Naive B cell (primary cell): Measurements from ENCODE around the gene KNOP1. TPM values are rescaled to one million over a fixed set of nuclear protein-coding genes. Genes with fewer than 3 reads are reported as not detected.
A peak's percentile ranks its signal among the peaks of the same experiment; 100 is the strongest.
"Not testable (repeated sequence)": the region's sequence is repeated elsewhere in the genome, so short reads cannot be mapped to it uniquely, and the experiment has no call there.

Experiments used
- ATAC-seq, 2 donors: fragments of 150-1000 bp; cut with Tn5 transposase; 2 replicates each; pipeline ENCODE4 v1.10.0; 2021; ENCODE audit warnings: low read depth in 2 of 2, mild to moderate bottlenecking in 2 of 2, moderate library complexity in 2 of 2
- DNase-seq: peaks from one replicate; pipeline ENCODE4 v3.0.0; 2022
- H3K27ac Mint-ChIP-seq, 6 donors: one replicate each; pipeline ENCODE4 v1.8.0; 2020 to 2022; ENCODE audit warnings: mild to moderate bottlenecking in 6 of 6, mixed read lengths in 6 of 6, moderate library complexity in 5 of 6, inconsistent platforms in 2 of 6
- H3K27me3 Mint-ChIP-seq, 3 donors: one replicate each; pipeline ENCODE4 v1.8.0; 2021 to 2022; ENCODE audit warnings: mixed read lengths in 3 of 3, mild to moderate bottlenecking in 1 of 3
- H3K36me3 Mint-ChIP-seq, 2 donors: one replicate each; pipeline ENCODE4 v1.8.0; 2020 to 2022; ENCODE audit warnings: mixed read lengths in 2 of 2, inconsistent platforms in 1 of 2, mild to moderate bottlenecking in 1 of 2
- H3K4me1 Mint-ChIP-seq, 3 donors: one replicate each; pipeline ENCODE4 v1.8.0; 2020 to 2022; ENCODE audit warnings: mixed read lengths in 3 of 3, inconsistent platforms in 1 of 3, mild to moderate bottlenecking in 1 of 3, moderate library complexity in 1 of 3
- H3K4me3 Mint-ChIP-seq, 8 donors: one replicate each; pipeline ENCODE4 v1.8.0; 2020 to 2022; ENCODE audit warnings: mild to moderate bottlenecking in 8 of 8, mixed read lengths in 8 of 8, moderate library complexity in 8 of 8, inconsistent platforms in 2 of 8
- H3K9me3 Mint-ChIP-seq, 7 donors: one replicate each; pipeline ENCODE4 v1.8.0; 2020 to 2022; ENCODE audit warnings: mixed read lengths in 7 of 7, mild to moderate bottlenecking in 5 of 7, inconsistent platforms in 2 of 7, moderate library complexity in 1 of 7
- polyA plus RNA-seq, 6 donors: library from polyadenylated mRNA; unstranded; fragments of 300-500 nt; fragmentation: Illumina TruSeq; gene quantifications; one replicate each; pipeline ENCODE4 v1.2.3, GENCODE V29; 2021; ENCODE audit warnings: low read depth in 6 of 6

Gene KNOP1
- polyA plus RNA-seq, 6 donors from 2014 or later, result 2.2 to 8.3 (median 5.9) TPM

GRCh38 chr16:19722981-19723380, 5.0 kb upstream of the KNOP1 start:
- Mint-ChIP-seq H3K36me3 (no peaks in the 10 kb centered on the region), H3K4me3 (peak overlapping the region in 1 of 8 donors; percentile 16), H3K27ac (no peak overlapping the region), H3K4me1 (peaks cover 0 to 3% (median 3%) of the 10 kb centered on the region in 3 donors), H3K9me3 (no peaks in the 10 kb centered on the region), H3K27me3 (no peaks in the 10 kb centered on the region)
- DNase-seq (no peak), ATAC-seq (no peak)

GRCh38 chr16:19722269-19722952, 4.4 kb upstream of the KNOP1 start:
- H3K36me3 Mint-ChIP-seq, result no peaks in the 10 kb centered on the region
- peak overlapping the region in 1 of 6 donors; percentile 58 for H3K27ac Mint-ChIP-seq
- no peak for DNase-seq
- H3K9me3 Mint-ChIP-seq, result no peaks in the 10 kb centered on the region
- H3K27me3 Mint-ChIP-seq, result no peaks in the 10 kb centered on the region
- H3K4me3 Mint-ChIP-seq, result peak overlapping the region in 2 of 8 donors; percentile 9 to 70
- ATAC-seq, result no peak
- peaks cover 4 to 8% (median 6%) of the 10 kb centered on the region in 3 donors for H3K4me1 Mint-ChIP-seq

GRCh38 chr16:19718624-19718965, 568 bp upstream of the KNOP1 start:
- H3K9me3 Mint-ChIP-seq, result no peaks in the 10 kb centered on the region
- peaks cover 14 to 15% of the 10 kb centered on the region in 2 donors for H3K36me3 Mint-ChIP-seq
- H3K27ac Mint-ChIP-seq, result peak overlapping the region in 3 of 6 donors; percentile 11 to 82 (median 39)
- DNase-seq (no peak), ATAC-seq (no peak)
- H3K4me1 Mint-ChIP-seq, result peaks cover 28 to 39% (median 29%) of the 10 kb centered on the region in 3 donors
- H3K4me3 Mint-ChIP-seq, result peak overlapping the region; percentile 90 to 98 (median 94)
- no peaks in the 10 kb centered on the region for H3K27me3 Mint-ChIP-seq

GRCh38 chr16:19717314-19717713, 713 bp downstream of the KNOP1 start:
- peak overlapping the region; percentile 90 to 98 (median 94) for H3K4me3 Mint-ChIP-seq
- no peaks in the 10 kb centered on the region for H3K27me3 Mint-ChIP-seq
- ATAC-seq (no peak), DNase-seq (no peak)
- H3K4me1 Mint-ChIP-seq, result peaks cover 28 to 39% (median 29%) of the 10 kb centered on the region in 3 donors
- H3K27ac Mint-ChIP-seq, result peak overlapping the region in 5 of 6 donors; percentile 60 to 89 (median 82)
- H3K36me3 Mint-ChIP-seq, result peaks cover 14 to 15% of the 10 kb centered on the region in 2 donors
- no peaks in the 10 kb centered on the region for H3K9me3 Mint-ChIP-seq

GRCh38 chr16:19716728-19717127, 1.3 kb downstream of the KNOP1 start:
- Mint-ChIP-seq H3K4me1 (peaks cover 30 to 39% (median 33%) of the 10 kb centered on the region in 3 donors), H3K27ac (peak overlapping the region in 1 of 6 donors; percentile 82), H3K4me3 (peak overlapping the region in 7 of 8 donors; percentile 90 to 98 (median 94)), H3K36me3 (peaks cover 14 to 15% of the 10 kb centered on the region in 2 donors)
- ATAC-seq, DNase-seq, H3K9me3 Mint-ChIP-seq, H3K27me3 Mint-ChIP-seq: not testable (repeated sequence)

GRCh38 chr16:19716183-19716582, 1.8 kb downstream of the KNOP1 start:
- Mint-ChIP-seq H3K27ac (no peak overlapping the region), H3K27me3 (no peaks in the 10 kb centered on the region), H3K4me3 (peak overlapping the region; percentile 30 to 98 (median 92)), H3K4me1 (peaks cover 32 to 39% (median 38%) of the 10 kb centered on the region in 3 donors), H3K36me3 (peaks cover 14 to 15% of the 10 kb centered on the region in 2 donors), H3K9me3 (no peaks in the 10 kb centered on the region)
- DNase-seq (no peak), ATAC-seq (no peak)

GRCh38 chr16:19715566-19715965, 2.5 kb downstream of the KNOP1 start:
- H3K9me3 Mint-ChIP-seq, result no peaks in the 10 kb centered on the region
- H3K27ac Mint-ChIP-seq, result no peak overlapping the region
- H3K36me3 Mint-ChIP-seq, result peaks cover 14 to 15% of the 10 kb centered on the region in 2 donors
- H3K4me3 Mint-ChIP-seq, result peak overlapping the region in 1 of 8 donors; percentile 98
- ATAC-seq, result no peak
- no peaks in the 10 kb centered on the region for H3K27me3 Mint-ChIP-seq
- peaks cover 32 to 39% (median 38%) of the 10 kb centered on the region in 3 donors for H3K4me1 Mint-ChIP-seq
- no peak for DNase-seq

- H3K27ac Mint-ChIP-seq, result no peak overlapping the region
- H3K27me3 Mint-ChIP-seq, result no peaks in the 10 kb centered on the region
- H3K4me3 Mint-ChIP-seq, result peak overlapping the region in 1 of 8 donors; percentile 5
- ATAC-seq, result no peak
- peaks cover 38 to 49% (median 40%) of the 10 kb centered on the region in 3 donors for H3K4me1 Mint-ChIP-seq
- H3K36me3 Mint-ChIP-seq, result peaks cover 22 to 28% of the 10 kb centered on the region in 2 donors
- no peak for DNase-seq
- H3K9me3 Mint-ChIP-seq, result no peaks in the 10 kb centered on the region
Measured at GRCh38 chr16:19713697-19714096, 4.3 kb downstream of the KNOP1 start.

- Mint-ChIP-seq H3K4me3 (peak overlapping the region in 1 of 8 donors; percentile 33), H3K27me3 (no peaks in the 10 kb centered on the region), H3K27ac (no peak overlapping the region), H3K36me3 (peaks cover 22 to 28% of the 10 kb centered on the region in 2 donors), H3K4me1 (peaks cover 35 to 42% (median 36%) of the 10 kb centered on the region in 3 donors), H3K9me3 (no peaks in the 10 kb centered on the region)
- ATAC-seq, result no peak
- DNase-seq, result no peak
Measured at GRCh38 chr16:19712418-19713058, 5.5 kb downstream of the KNOP1 start.

- Mint-ChIP-seq H3K4me1 (peaks cover 27 to 33% (median 28%) of the 10 kb centered on the region in 3 donors), H3K27ac (peak overlapping the region in 1 of 6 donors; percentile 49), H3K27me3 (no peaks in the 10 kb centered on the region), H3K36me3 (peaks cover 23 to 28% of the 10 kb centered on the region in 2 donors), H3K9me3 (no peaks in the 10 kb centered on the region), H3K4me3 (peak overlapping the region in 2 of 8 donors; percentile 7 to 33)
- no peak for ATAC-seq
- no peak for DNase-seq
Measured at GRCh38 chr16:19711643-19712042, 6.4 kb downstream of the KNOP1 start.

GRCh38 chr16:19710991-19711545, 7.0 kb downstream of the KNOP1 start:
- H3K27ac Mint-ChIP-seq, result peak overlapping the region in 1 of 6 donors; percentile 42
- no peaks in the 10 kb centered on the region for H3K27me3 Mint-ChIP-seq

GRCh38 chr16:19710191-19710908, 7.7 kb downstream of the KNOP1 start:
- ATAC-seq (no peak), DNase-seq (no peak)
- Mint-ChIP-seq H3K27me3 (no peaks in the 10 kb centered on the region), H3K27ac (peak overlapping the region in 1 of 6 donors; percentile 42), H3K4me3 (no peak overlapping the region), H3K36me3 (peaks cover 31 to 36% of the 10 kb centered on the region in 2 donors), H3K9me3 (no peaks in the 10 kb centered on the region), H3K4me1 (peaks cover 17 to 20% (median 20%) of the 10 kb centered on the region in 3 donors)

More at GRCh38 chr16:19710991-19711545, 7.0 kb downstream of the KNOP1 start:
- DNase-seq (no peak), ATAC-seq (no peak)
- H3K36me3 Mint-ChIP-seq, result peaks cover 28 to 29% of the 10 kb centered on the region in 2 donors
- H3K4me3 Mint-ChIP-seq, result no peak overlapping the region
- H3K9me3 Mint-ChIP-seq, result no peaks in the 10 kb centered on the region
- peaks cover 21 to 27% (median 23%) of the 10 kb centered on the region in 3 donors for H3K4me1 Mint-ChIP-seq
